ENCODE results near the gene RBFA.

RBFA gene

GRCh38 chr18:80041424-80041823, 7.2 kb downstream of the RBFA start:
- ATAC-seq (ENCODE audit: low read depth) (no peak), DNase-seq (ENCODE audit: low spot score) (no peak)
- TF ChIP-seq CTCF (IDR thresholded peaks at IDR 0.05; ENCODE audit: poor library complexity, severe bottlenecking) = no peak
- Histone ChIP-seq H3K9me3 (ENCODE audit: severe bottlenecking) (no peaks in the 10 kb centered on the region), H3K27me3 (ENCODE audit: insufficient read depth, poor library complexity, severe bottlenecking) (no peaks in the 10 kb centered on the region), H3K4me1 (ENCODE audit: insufficient read depth, poor library complexity, severe bottlenecking) (no peaks in the 10 kb centered on the region), H3K27ac (ENCODE audit: poor library complexity, severe bottlenecking) (no peak overlapping the region), H3K4me3 (ENCODE audit: severe bottlenecking) (no peak overlapping the region), H3K36me3 (ENCODE audit: low read depth) (peaks cover 29% of the 10 kb centered on the region)

- no peaks in the 10 kb centered on the region for H3K9me3 ChIP-seq (ENCODE audit: severe bottlenecking)
- H3K27ac ChIP-seq (ENCODE audit: poor library complexity, severe bottlenecking) = no peak overlapping the region
- peaks cover 20% of the 10 kb centered on the region for H3K36me3 ChIP-seq (ENCODE audit: low read depth)
- no peak for ATAC-seq (ENCODE audit: low read depth)
- no peak overlapping the region for H3K4me3 ChIP-seq (ENCODE audit: severe bottlenecking)
- no peak for TF ChIP-seq CTCF (IDR thresholded peaks at IDR 0.05; ENCODE audit: poor library complexity, severe bottlenecking)
- no peaks in the 10 kb centered on the region for H3K27me3 ChIP-seq (ENCODE audit: insufficient read depth, poor library complexity, severe bottlenecking)
- DNase-seq (ENCODE audit: low spot score) = no peak
- no peaks in the 10 kb centered on the region for H3K4me1 ChIP-seq (ENCODE audit: insufficient read depth, poor library complexity, severe bottlenecking)
These were observed 8.6 kb downstream of the RBFA start for GRCh38 chr18:80042785-80043184.

- H3K27me3 ChIP-seq (ENCODE audit: insufficient read depth, poor library complexity, severe bottlenecking) = no peaks in the 10 kb centered on the region
- H3K9me3 ChIP-seq (ENCODE audit: severe bottlenecking) = no peaks in the 10 kb centered on the region
- H3K4me3 ChIP-seq (ENCODE audit: severe bottlenecking) = no peak overlapping the region
- H3K27ac ChIP-seq (ENCODE audit: poor library complexity, severe bottlenecking) = no peak overlapping the region
- peaks cover 20% of the 10 kb centered on the region for H3K36me3 ChIP-seq (ENCODE audit: low read depth)
- ATAC-seq (ENCODE audit: low read depth) (no peak), DNase-seq (ENCODE audit: low spot score) (no peak)
- no peaks in the 10 kb centered on the region for H3K4me1 ChIP-seq (ENCODE audit: insufficient read depth, poor library complexity, severe bottlenecking)
- TF ChIP-seq CTCF (IDR thresholded peaks at IDR 0.05; ENCODE audit: poor library complexity, severe bottlenecking) = no peak
These were observed 9.8 kb downstream of the RBFA start for GRCh38 chr18:80044072-80044471.

GRCh38 chr18:80046011-80046410, 11.8 kb downstream of the RBFA start:
- Histone ChIP-seq H3K4me1 (ENCODE audit: insufficient read depth, poor library complexity, severe bottlenecking) (no peaks in the 10 kb centered on the region), H3K4me3 (ENCODE audit: severe bottlenecking) (no peak overlapping the region), H3K27me3 (ENCODE audit: insufficient read depth, poor library complexity, severe bottlenecking) (no peaks in the 10 kb centered on the region), H3K36me3 (ENCODE audit: low read depth) (peaks cover 14% of the 10 kb centered on the region), H3K27ac (ENCODE audit: poor library complexity, severe bottlenecking) (no peak overlapping the region), H3K9me3 (ENCODE audit: severe bottlenecking) (no peaks in the 10 kb centered on the region)
- DNase-seq (ENCODE audit: low spot score) (no peak), ATAC-seq (ENCODE audit: low read depth) (no peak)
- no peak for TF ChIP-seq CTCF (IDR thresholded peaks at IDR 0.05; ENCODE audit: poor library complexity, severe bottlenecking)

- Histone ChIP-seq H3K4me3 (ENCODE audit: severe bottlenecking) (no peak overlapping the region), H3K27ac (ENCODE audit: poor library complexity, severe bottlenecking) (no peak overlapping the region), H3K36me3 (ENCODE audit: low read depth) (peaks cover 14% of the 10 kb centered on the region), H3K4me1 (ENCODE audit: insufficient read depth, poor library complexity, severe bottlenecking) (no peaks in the 10 kb centered on the region), H3K9me3 (ENCODE audit: severe bottlenecking) (no peaks in the 10 kb centered on the region), H3K27me3 (ENCODE audit: insufficient read depth, poor library complexity, severe bottlenecking) (no peaks in the 10 kb centered on the region)
- ATAC-seq (ENCODE audit: low read depth) (no peak), DNase-seq (ENCODE audit: low spot score) (no peak)
- no peak for TF ChIP-seq CTCF (IDR thresholded peaks at IDR 0.05; ENCODE audit: poor library complexity, severe bottlenecking)
These were observed 12.2 kb downstream of the RBFA start for GRCh38 chr18:80046431-80046830.
